ENCODE results near the gene VPS39.

DNA sequence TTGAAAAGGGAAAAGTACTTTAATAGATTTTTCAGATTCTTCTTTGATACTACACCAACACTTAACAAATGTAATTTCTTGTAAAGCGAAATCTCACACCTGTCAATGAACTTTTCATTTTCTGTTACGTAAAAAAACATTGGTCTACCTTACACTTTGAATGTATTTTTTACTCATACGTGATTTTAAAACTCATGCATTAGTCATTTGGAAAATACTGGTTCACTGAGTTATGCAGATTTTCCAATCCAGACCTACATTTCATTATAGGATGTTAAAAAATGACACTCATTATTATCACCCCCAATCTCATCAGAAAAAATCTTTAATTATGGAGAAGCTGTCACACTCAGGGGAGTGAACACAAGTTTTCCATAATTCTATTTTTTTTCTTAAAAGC is 14.7 kb downstream of the VPS39 start:
- no peak for TF ChIP-seq JUND (CRISPR knock-in tag; IDR thresholded peaks at IDR 0.05)
- TF ChIP-seq MAZ (IDR thresholded peaks at IDR 0.05; ENCODE audit: borderline replicate concordance, low read depth, low read length) = no peak
- TF ChIP-seq MAZ (CRISPR knock-in tag; IDR thresholded peaks at IDR 0.05; ENCODE audit: low read depth) = no peak
- no peak for TF ChIP-seq MEIS2 (CRISPR knock-in tag; IDR thresholded peaks at IDR 0.05)
- TF ChIP-seq, protein P1, sequence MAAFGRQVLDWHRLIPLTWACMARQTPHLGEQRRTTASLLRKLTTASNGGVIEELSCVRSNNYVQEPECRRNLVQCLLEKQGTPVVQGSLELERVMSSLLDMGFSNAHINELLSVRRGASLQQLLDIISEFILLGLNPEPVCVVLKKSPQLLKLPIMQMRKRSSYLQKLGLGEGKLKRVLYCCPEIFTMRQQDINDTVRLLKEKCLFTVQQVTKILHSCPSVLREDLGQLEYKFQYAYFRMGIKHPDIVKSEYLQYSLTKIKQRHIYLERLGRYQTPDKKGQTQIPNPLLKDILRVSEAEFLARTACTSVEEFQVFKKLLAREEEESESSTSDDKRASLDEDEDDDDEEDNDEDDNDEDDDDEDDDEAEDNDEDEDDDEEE (CRISPR knock-in tag; IDR thresholded peaks at IDR 0.05) = no peak
- TF ChIP-seq, protein P2, sequence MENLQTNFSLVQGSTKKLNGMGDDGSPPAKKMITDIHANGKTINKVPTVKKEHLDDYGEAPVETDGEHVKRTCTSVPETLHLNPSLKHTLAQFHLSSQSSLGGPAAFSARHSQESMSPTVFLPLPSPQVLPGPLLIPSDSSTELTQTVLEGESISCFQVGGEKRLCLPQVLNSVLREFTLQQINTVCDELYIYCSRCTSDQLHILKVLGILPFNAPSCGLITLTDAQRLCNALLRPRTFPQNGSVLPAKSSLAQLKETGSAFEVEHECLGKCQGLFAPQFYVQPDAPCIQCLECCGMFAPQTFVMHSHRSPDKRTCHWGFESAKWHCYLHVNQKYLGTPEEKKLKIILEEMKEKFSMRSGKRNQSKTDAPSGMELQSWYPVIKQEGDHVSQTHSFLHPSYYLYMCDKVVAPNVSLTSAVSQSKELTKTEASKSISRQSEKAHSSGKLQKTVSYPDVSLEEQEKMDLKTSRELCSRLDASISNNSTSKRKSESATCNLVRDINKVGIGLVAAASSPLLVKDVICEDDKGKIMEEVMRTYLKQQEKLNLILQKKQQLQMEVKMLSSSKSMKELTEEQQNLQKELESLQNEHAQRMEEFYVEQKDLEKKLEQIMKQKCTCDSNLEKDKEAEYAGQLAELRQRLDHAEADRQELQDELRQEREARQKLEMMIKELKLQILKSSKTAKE (CRISPR knock-in tag; IDR thresholded peaks at IDR 0.05; ENCODE audit: borderline replicate concordance) = no peak
- TF ChIP-seq MIXL1 (CRISPR knock-in tag; IDR thresholded peaks at IDR 0.05) = no peak
- no peak for TF ChIP-seq KDM1A (CRISPR knock-in tag; IDR thresholded peaks at IDR 0.05)
- no peak for TF ChIP-seq ELF1 (CRISPR knock-in tag; IDR thresholded peaks at IDR 0.05)
- TF ChIP-seq RAD51 (IDR thresholded peaks at IDR 0.05; ENCODE audit: borderline replicate concordance) = no peak
- TF ChIP-seq, protein P3, sequence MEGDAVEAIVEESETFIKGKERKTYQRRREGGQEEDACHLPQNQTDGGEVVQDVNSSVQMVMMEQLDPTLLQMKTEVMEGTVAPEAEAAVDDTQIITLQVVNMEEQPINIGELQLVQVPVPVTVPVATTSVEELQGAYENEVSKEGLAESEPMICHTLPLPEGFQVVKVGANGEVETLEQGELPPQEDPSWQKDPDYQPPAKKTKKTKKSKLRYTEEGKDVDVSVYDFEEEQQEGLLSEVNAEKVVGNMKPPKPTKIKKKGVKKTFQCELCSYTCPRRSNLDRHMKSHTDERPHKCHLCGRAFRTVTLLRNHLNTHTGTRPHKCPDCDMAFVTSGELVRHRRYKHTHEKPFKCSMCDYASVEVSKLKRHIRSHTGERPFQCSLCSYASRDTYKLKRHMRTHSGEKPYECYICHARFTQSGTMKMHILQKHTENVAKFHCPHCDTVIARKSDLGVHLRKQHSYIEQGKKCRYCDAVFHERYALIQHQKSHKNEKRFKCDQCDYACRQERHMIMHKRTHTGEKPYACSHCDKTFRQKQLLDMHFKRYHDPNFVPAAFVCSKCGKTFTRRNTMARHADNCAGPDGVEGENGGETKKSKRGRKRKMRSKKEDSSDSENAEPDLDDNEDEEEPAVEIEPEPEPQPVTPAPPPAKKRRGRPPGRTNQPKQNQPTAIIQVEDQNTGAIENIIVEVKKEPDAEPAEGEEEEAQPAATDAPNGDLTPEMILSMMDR (CRISPR knock-in tag; IDR thresholded peaks at IDR 0.05) = no peak
- TF ChIP-seq TAF1 (CRISPR knock-in tag; IDR thresholded peaks at IDR 0.05) = no peak

Data from HepG2 (cell line).